ENCODE measurements around the gene STK32B. TPM values are rescaled to one million over a fixed set of nuclear protein-coding genes. Genes with fewer than 3 reads are reported as not detected.

STK32B gene
- total and polyA plus RNA-seq, 7 donors: 0.14 to 0.73 (median 0.52) TPM

DNA sequence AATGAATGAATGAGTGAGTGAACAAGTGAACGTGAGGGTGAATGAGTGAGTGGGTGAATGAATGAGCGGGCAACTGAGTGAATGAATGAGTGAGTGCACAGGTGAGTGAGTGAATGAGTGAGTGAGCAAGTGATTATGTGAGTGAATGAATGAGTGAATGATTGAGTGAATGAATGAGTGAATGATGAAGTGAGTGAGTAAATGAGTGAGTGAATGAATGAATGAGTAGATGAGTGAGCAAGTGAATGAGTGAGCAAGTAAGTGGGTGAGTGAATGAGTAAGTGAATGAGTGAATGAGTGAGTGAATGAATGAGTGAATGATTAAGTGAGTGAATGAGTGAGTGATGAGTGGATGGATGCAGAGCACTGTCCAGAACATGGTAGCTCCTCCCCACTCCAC lies 205.8 kb downstream of the STK32B start:
- Histone ChIP-seq H3K4me1 (no peaks in the 10 kb centered on the region), H3K36me3 (ENCODE audit: insufficient read depth in 1 of 2, low read depth in 1 of 2) (no peaks in the 10 kb centered on the region), H3K27ac (no peak overlapping the region), H3K4me3 (no peak overlapping the region), H3K27me3 (ENCODE audit: insufficient read depth in 3 of 3, low read length in 2 of 3) (no peaks in the 10 kb centered on the region), H3K9me3 (no peaks in the 10 kb centered on the region)
- no peak for ATAC-seq
- 87 to 92% (median 90%) methylated on average over 2 of the region's 2 CpGs for WGBS, 3 donors
- DNase-seq: no peak
- intact Hi-C loops (cut with DNase I): no loop called here
- TF ChIP-seq, protein P1, sequence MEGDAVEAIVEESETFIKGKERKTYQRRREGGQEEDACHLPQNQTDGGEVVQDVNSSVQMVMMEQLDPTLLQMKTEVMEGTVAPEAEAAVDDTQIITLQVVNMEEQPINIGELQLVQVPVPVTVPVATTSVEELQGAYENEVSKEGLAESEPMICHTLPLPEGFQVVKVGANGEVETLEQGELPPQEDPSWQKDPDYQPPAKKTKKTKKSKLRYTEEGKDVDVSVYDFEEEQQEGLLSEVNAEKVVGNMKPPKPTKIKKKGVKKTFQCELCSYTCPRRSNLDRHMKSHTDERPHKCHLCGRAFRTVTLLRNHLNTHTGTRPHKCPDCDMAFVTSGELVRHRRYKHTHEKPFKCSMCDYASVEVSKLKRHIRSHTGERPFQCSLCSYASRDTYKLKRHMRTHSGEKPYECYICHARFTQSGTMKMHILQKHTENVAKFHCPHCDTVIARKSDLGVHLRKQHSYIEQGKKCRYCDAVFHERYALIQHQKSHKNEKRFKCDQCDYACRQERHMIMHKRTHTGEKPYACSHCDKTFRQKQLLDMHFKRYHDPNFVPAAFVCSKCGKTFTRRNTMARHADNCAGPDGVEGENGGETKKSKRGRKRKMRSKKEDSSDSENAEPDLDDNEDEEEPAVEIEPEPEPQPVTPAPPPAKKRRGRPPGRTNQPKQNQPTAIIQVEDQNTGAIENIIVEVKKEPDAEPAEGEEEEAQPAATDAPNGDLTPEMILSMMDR (IDR thresholded peaks at IDR 0.05): no peak

GRCh38 chr4:5259471-5259870 lies 208.2 kb downstream of the STK32B start:
- no peaks in the 10 kb centered on the region for H3K27me3 ChIP-seq (ENCODE audit: insufficient read depth in 3 of 3, low read length in 2 of 3)
- TF ChIP-seq, protein P1 (IDR thresholded peaks at IDR 0.05): no peak
- intact Hi-C loops (cut with DNase I): no loop called here
- ATAC-seq: no peak
- WGBS, 3 donors: 72 to 80% (median 77%) methylated on average over 2 of the region's 2 CpGs
- no peaks in the 10 kb centered on the region for H3K9me3 ChIP-seq
- H3K4me1 ChIP-seq: no peaks in the 10 kb centered on the region
- H3K27ac ChIP-seq: no peak overlapping the region
- H3K4me3 ChIP-seq: no peak overlapping the region
- no peak for DNase-seq
- H3K36me3 ChIP-seq (ENCODE audit: insufficient read depth in 1 of 2, low read depth in 1 of 2): no peaks in the 10 kb centered on the region

DNA sequence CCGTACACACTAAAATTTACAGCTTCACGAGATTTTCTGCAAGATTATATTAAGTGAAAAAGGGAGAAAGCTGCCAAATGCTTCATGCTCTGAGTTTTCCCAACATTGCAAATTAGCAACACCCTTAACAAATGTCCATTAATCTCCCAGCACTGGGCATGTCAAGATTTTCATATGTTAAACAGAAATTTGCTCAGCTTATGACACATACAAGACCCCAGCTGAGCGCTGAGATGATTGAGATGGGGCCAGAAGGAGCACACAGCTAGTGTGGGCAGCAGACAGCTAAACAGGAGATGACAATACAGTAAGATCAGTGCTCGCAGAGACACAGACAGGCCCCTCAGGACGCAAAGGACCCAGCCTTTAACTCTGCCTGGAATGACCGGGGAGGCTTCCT lies 208.8 kb downstream of the STK32B start:
- Histone ChIP-seq H3K27me3 (ENCODE audit: insufficient read depth in 3 of 3, low read length in 2 of 3) (no peaks in the 10 kb centered on the region), H3K9me3 (no peaks in the 10 kb centered on the region), H3K4me3 (no peak overlapping the region), H3K4me1 (no peaks in the 10 kb centered on the region), H3K27ac (no peak overlapping the region), H3K36me3 (ENCODE audit: insufficient read depth in 1 of 2, low read depth in 1 of 2) (no peaks in the 10 kb centered on the region)
- TF ChIP-seq, protein P1 (IDR thresholded peaks at IDR 0.05): no peak
- 55 to 74% (median 56%) methylated on average over 6 of the region's 6 CpGs for WGBS, 3 donors
- intact Hi-C loops (cut with DNase I): no loop called here
- ATAC-seq (no peak), DNase-seq (no peak)

DNA sequence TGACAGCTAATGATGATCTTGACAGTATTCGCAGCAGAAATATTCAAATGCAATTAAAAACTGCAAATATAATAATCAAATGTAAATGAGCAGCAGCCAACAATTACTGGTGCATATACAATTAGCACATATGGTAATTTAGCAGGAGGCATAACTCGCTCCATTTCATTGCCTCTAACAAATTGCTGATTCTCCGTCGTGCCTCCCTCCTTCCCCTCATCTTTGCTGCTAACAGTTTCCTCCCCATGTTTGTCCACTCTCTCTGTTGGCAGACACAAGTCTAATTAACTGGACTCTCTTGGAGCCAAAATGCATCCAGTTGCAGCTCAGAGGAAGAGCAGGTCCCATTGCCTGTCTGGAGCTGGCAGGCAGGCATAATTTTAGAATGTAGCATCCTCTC lies 210.6 kb downstream of the STK32B start:
- no peak overlapping the region for H3K4me3 ChIP-seq
- DNase-seq: no peak
- ATAC-seq: no peak
- H3K9me3 ChIP-seq: no peaks in the 10 kb centered on the region
- WGBS, 3 donors: 75 to 82% (median 80%) methylated on average over 4 of the region's 4 CpGs
- TF ChIP-seq, protein P1 (IDR thresholded peaks at IDR 0.05): no peak
- H3K4me1 ChIP-seq: no peaks in the 10 kb centered on the region
- intact Hi-C loops (cut with DNase I): no loop called here
- H3K27me3 ChIP-seq (ENCODE audit: insufficient read depth in 3 of 3, low read length in 2 of 3): no peaks in the 10 kb centered on the region
- H3K27ac ChIP-seq: no peak overlapping the region
- no peaks in the 10 kb centered on the region for H3K36me3 ChIP-seq (ENCODE audit: insufficient read depth in 1 of 2, low read depth in 1 of 2)

DNA sequence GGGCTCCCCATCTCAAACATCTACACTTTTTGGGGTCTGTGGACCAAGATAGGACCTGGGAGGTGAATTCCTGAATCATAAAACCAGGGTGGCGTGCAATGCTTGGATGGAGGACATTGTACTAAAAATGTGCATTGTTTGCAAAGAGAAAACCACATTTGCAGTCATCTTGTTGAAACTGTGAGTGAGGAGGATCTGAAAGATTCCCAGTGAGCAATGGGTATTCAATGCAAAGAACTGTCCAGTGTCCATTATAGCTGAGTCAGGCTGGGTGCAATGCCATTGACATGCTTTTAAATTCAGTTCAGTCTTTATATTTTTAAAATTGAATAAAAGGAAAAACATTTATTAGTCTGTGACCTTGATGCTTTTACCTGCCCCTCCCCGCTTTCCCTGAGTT lies 215.7 kb downstream of the STK32B start:
- Histone ChIP-seq H3K27me3 (ENCODE audit: insufficient read depth in 3 of 3, low read length in 2 of 3) (no peaks in the 10 kb centered on the region), H3K27ac (no peak overlapping the region), H3K9me3 (no peaks in the 10 kb centered on the region), H3K4me3 (no peak overlapping the region), H3K4me1 (no peaks in the 10 kb centered on the region), H3K36me3 (ENCODE audit: insufficient read depth in 1 of 2, low read depth in 1 of 2) (no peaks in the 10 kb centered on the region)
- ATAC-seq (no peak), DNase-seq (no peak)
- intact Hi-C loops (cut with DNase I): no loop called here
- WGBS, 3 donors: 74 to 94% (median 88%) methylated on average over 2 of the region's 2 CpGs
- TF ChIP-seq, protein P1 (IDR thresholded peaks at IDR 0.05): no peak

All from psoas muscle (tissue), 8 donors.